Uterus (tissue), 2 donors: ENCODE measurements around the gene CACNA1C.

Source experiments
- POLR2A ChIP-seq, 2 donors: fragments of 450-650 bp; IDR thresholded peaks; one replicate each; pipeline ENCODE4 v1.6.1; 2016; ENCODE audit warnings: antibody characterized with exemption in 2 of 2, mild to moderate bottlenecking in 1 of 2, moderate library complexity in 1 of 2
- TF ChIP-seq, protein P1 (sequence below), 4 experiments: fragments of 200-600 bp in 2 of 4; fragments of 450-650 bp in 2 of 4; sonication (generic) in 2 of 4; IDR thresholded peaks; one replicate each; pipeline ENCODE4 v1.5.1; 2016 to 2019; ENCODE audit warnings: antibody characterized with exemption in 4 of 4, mild to moderate bottlenecking in 2 of 4, moderate library complexity in 1 of 4

- TF ChIP-seq, protein P1, sequence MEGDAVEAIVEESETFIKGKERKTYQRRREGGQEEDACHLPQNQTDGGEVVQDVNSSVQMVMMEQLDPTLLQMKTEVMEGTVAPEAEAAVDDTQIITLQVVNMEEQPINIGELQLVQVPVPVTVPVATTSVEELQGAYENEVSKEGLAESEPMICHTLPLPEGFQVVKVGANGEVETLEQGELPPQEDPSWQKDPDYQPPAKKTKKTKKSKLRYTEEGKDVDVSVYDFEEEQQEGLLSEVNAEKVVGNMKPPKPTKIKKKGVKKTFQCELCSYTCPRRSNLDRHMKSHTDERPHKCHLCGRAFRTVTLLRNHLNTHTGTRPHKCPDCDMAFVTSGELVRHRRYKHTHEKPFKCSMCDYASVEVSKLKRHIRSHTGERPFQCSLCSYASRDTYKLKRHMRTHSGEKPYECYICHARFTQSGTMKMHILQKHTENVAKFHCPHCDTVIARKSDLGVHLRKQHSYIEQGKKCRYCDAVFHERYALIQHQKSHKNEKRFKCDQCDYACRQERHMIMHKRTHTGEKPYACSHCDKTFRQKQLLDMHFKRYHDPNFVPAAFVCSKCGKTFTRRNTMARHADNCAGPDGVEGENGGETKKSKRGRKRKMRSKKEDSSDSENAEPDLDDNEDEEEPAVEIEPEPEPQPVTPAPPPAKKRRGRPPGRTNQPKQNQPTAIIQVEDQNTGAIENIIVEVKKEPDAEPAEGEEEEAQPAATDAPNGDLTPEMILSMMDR (IDR thresholded peaks at IDR 0.05), result no peak
- no peak for TF ChIP-seq POLR2A (IDR thresholded peaks at IDR 0.05)
Observed at GRCh38 chr12:2479851-2480535, 427.2 kb downstream of the CACNA1C start.
